HG03175 (cell line): Measurements from ENCODE around the gene URI1.
"Not testable (repeated sequence)": the region's sequence is repeated elsewhere in the genome, so short reads cannot be mapped to it uniquely, and the experiment has no call there.

Source experiments
- ATAC-seq: cut with Tn5 transposase; IDR thresholded peaks from one replicate; pipeline ENCODE4 v1.9.1; 2021; ENCODE audit warnings: mild to moderate bottlenecking, moderate library complexity; ENCODE audit not compliant: unreplicated experiment

URI1 gene

DNA sequence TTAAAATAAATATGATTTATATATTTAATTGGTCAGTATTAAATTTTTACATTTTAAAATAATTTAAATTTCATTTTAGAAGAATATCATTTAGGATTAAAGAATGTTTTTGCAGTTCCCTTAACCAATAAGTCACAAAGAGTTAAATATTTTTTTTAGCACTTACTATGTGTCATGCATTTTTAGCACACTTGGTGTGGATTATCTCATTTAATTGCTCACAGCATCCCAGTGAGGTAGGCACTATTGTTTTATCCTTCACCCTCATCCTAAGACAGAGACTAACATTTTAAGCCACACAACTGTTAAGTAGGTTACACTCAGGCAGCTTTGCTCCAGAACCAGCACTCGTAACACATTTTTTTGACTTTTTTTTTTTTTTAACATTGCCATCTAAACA lies 78.2 kb downstream of the URI1 start:
- ATAC-seq: no peak

DNA sequence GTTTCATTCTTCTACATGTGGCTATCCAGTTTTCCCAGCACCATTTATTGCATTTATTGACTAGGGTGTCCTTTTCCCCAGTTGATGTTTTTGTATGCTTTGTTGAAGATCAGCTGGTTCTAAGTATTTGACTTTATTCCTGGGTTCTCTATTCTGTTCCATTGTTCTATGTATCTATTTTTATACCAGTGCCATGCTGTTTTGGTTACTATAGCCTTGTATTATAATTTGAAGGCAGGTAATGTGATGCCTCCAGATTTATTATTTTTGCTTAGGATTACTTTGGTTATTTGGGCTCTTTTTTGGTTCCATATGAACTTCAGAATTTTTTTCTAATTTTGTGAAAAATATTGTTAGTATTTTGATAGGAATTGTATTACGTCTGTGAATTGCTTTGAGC lies 80.6 kb downstream of the URI1 start:
- no peak for ATAC-seq

DNA sequence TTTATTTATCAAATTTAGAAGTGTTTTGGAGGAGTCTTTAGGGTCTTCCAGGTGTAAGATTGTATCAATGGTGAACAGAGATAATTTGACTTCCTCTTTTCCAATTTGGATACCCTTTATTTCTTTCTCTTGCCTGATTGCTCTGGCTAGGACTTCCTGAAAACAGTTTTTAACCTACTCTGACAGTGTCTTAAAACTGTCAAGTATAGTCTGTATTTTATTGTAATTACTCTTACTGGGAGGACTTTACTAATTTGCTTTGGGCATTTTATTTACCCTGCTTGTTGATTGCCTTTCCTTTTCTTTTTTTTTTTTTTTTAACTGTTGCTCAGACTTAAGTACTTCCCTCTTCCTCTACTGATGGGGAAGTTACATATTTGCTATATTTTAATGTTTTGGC lies 81.3 kb downstream of the URI1 start:
- no peak for ATAC-seq

DNA sequence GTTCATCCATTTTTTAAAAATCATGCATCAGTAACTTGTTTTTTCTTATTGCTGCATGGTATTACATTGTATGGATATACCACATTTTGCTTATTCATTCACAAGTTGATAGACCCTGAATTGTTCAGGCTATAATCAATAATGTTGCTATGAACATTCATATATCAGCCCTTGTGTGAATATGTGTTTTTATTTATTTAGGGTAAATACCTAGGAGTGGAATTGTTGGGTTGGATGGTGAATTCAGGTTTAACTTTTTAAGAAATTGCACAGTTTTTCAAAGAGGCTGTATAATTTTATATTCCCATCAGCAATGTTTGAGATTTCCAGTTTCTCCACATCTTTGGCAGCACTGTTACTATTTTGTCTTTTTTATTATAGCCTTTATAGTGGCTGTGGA lies 82.1 kb downstream of the URI1 start:
- no peak for ATAC-seq

DNA sequence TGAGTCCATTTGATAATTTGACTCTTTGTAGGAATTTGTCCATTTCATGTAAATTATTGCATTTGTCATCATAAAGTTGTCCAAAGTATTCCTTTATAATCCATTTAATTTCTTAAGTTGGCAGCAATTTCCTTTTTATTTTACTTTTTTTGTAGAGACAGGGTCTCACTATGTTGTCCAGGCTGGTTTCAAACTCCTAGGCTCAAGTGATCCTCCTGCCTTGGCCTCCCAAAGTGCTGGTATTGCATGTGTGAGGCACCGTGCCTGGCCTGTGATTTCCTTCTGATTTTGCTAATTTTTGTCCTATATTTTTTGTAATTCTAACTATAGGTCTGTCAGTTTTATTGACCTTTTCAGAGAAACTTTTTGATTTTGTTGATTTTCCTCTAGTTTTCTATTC lies 84.9 kb downstream of the URI1 start:
- no peak for ATAC-seq

DNA sequence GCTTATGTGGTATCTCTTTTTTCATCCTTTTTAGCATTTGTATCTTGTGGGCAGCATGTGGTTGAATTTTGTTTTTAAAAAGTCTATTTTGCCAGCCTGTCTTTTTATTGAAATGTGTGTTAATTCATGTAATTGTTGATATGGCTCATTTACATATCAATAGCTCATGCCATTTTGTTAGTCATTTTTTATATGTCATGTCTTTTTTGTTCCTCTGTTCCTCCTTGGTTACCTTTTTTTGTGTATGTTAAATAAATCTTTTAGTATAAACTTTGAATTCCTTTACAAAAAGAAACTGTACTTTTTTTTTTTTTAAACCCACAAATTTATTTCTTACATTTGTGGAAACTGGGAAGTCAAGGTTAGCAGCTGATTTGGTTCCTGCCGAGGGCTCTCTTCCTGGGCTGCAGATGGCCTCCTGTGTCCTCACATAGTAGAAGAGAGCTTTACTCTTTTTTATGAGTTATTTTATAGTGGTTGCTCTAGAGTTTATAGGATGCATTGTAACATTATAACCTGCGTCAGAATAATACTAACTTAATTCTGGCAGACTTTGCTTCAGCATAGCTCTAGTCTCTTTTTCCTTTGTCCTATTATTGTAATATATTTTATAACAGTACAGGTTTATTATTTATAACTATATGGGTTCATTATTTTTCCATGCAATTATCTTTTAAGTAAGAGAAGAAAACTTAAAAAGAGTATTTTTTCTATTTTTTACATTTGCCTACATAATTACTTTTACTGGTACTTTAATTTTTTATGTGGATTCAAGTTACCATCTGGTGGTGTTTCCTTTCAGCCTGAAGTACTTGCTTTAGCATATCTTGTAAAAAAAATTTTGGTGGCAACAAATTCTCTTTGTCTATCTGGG lies 86.3 kb downstream of the URI1 start:
- ATAC-seq: no peak

DNA sequence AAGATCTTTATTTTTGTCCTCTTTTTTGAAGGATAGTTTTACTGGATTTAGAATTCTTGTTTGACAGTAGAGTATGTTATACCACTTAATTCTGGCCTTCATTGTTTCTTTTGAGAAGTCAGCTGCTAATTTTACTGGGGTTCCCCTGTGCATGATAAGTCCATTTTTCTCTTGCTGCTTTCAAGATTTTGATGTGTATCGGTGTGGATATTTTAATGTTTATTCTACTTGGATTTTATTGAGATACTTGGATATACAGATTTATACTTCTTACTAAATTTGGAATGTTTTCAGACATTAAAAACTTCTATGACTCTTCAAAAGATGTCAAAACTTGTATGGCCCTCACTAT lies 86.9 kb downstream of the URI1 start:
- no peak for ATAC-seq

DNA sequence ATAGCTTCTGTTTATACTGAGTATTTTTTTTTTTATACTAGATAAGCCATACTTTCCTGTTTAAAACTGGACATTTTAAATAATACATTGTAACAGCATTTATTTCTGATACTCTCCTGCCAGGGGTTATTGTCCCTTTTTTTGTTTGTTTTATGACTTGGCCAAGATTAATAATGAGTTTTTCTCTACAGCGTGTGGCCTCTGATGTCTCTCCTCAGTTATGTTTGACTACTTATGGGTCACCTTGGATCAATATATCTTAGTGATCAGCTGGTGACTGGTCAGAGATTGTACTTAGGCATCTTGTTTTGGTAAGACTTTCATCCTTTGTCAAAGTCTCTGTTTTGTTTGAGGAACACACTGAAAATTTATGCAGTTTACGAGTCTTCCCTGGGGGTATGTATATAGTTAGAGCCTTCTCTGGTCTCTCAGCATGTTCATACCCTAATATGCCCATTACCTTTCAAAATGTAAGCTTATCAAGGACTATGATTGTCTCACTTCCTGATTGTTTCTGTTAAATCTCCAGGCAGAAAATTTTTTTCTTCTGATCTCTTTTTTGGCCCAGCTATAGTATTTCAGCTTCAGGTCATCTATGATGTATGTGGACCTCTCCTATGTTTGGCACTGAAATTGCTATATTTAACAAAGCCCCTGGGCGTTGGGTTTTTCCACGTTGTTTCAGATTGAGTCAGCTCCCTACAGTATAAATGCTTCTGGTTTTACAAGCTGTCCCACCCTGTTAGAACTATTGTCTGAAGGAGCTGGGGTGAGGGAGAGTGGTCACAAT lies 87.9 kb downstream of the URI1 start:
- peak; percentile 53 for ATAC-seq

DNA sequence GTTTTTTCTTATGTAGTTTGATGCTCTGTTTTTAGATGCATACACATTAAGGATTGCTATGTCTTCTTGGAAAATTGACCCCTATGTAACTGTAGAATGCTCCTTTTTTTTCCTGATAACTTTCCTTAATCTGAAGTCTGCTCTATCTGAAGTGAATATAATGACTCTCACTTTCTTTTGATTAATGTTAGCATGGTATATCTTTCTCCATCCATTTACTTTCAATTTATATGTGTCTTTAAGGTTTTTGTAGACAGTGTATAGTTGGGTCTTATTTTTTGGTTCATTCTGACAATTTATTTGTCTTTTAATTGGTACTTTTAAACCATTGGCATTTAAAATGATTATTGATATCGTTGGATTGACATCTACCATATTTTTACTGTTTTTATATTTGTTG lies 92.3 kb downstream of the URI1 start:
- ATAC-seq: no peak

DNA sequence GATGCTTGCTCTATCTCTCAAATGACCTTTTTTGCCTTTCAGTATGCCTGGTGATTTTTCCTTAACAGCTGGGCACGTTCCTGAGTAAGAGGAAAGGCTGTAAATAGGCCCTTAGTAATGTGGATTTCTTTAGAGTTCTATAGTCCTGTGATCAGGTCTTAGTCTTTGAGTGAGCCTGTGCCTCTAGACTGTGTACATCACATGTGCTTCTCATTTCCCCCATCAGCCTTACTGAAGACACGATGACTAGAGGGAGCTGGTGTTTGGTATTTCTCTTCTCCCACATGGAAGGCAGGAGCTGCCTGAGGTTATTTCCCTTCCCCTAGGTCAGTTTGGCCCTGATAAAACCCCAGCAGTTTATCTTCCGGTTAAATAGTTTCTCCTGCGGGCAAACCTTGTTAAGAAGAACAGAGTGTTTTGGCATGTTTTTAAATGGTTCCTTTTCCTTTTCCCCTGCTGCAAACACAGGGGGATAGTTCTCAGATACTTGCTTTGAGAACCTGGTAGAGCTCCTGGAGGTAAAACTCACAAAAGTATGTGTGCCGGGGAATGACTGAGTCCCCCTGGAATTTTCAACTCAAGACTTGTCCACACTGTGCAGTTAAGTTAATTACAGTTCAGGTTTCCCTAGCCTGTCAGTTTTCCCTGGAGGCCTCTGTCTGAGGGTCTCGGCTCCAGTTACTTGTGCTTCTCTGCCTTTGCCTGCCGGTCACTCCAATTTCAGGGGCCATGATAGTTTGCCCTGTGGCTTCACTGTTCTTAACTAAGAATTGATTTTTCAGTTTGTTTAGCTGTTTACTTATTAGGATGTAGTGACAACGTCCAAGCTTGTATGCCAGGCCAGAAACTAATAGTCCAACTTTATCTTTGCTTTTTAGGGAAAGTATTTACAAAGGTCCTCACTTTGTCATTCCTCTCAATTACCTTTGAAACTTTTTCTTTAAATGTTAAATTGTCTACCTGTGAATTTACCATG lies 94.4 kb downstream of the URI1 start:
- ATAC-seq: no peak

DNA sequence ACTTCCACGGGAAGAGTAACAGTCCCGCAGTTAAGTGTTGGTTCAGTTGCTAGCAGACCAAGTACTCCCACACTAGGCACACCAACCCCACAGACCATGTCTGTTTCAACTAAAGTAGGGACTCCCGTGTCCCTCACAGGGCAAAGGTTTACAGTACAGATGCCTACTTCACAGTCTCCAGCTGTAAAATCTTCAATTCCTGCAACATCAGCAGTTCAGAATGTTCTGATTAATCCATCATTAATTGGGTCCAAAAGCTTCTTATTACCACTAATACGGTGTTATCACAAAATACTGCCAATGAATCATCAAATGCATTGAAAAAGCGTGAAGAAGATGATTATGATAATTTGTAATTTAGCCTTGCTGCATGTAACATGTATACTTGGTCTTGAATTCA lies 95.8 kb downstream of the URI1 start:
- ATAC-seq: no peak

DNA sequence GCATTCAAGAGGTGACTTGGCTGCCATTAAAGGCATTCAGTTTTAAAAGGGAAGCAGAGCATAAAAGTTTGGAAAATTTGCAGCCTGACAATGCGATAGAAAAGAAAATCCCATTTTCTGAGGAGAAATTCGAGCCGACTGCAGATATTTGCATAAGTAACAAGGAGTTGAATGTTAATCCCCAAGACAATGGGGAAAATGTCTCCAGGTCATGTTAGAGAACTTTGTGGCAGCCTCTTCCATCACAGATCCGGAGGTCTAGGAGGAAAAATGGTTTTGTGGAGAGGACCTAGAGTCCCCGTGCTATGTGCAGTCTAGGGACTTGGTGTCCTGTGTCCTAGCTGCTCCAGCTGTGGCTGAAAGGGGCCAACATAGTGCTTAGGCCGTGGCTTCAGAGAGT lies 99.9 kb downstream of the URI1 start:
- not testable (repeated sequence) for ATAC-seq

DNA sequence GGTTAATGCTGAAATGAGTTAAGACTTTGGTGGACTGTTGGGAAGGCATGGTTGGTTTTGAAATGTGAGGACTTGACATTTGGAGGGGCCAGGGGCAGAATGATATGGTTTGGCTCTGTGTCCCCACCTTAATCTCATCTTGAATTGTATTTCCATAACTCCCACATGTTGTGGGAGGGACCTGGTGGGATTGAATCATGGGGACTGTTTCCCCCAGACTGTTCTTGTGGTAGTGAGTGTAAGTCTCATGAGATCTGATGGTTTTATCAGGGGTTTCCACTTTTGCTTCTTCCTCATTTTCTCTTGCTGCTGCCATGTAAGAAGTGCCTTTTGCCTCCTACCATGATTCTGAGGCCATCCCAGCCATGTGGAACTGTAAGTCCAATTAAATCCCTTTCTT lies 101.0 kb downstream of the URI1 start:
- ATAC-seq: not testable (repeated sequence)

DNA sequence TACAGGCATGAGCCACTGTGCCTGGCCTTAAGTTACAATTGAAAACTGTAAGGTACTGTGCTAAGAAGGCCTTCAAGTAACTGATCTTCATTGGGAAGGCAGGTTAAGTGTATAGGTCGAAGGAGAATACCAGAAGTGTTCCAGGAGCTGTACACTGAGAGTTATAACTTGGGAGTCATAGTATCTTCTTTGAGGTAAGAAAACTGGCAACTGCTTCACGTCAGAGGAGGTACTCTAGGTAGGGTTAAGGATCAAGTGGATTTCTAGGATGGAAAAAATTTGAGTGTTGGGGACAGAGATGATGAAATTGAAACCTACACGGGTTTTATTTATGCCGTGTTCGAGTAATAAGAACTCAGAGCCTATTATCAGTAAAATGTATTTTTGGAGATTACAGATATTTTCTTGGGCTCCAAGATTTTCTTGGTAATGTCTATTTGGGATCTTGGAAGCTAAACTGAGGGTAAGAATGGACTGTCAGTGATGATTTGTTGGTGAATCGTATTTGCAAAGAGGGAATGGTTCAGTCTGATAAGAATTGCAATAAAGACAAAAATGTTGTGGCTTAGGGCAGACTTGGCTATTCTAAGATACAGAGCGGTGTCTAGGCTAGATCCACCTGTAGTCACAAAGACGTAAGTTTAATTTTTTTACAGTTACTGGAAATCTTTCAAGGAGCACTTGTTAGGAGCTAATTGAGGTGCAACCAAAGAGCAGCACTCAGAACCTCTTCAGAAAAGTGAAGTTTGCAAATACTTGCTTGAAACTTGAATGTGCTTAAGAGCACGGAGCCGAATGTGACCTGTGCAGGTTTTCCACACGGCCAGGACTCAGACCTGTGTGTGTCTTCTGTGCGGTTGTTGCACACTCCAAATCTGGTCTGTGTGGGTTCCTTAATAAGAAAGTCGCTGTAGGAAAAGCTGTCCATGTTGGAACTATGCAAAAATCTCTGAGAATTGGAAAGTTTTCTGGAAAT lies 102.5 kb downstream of the URI1 start:
- ATAC-seq: no peak

DNA sequence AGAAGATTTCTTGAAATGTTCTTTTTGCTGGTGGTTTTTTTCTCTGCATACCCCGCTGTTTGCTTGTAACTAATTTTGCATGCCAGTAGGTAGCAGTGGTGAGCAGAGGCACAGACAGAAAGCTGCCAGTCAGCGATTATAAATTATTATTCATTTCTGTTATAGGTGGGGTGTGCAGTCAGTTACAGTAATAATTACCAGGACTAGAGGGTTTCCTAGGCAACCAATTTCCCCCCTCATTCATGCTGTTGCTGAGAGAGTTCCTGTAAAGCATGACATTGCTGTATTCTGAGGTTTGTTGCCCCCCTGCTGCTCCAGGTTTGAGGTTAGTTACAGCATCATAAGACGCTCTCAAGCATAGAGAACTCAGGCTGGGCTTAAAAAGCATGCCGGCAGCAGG lies 104.5 kb downstream of the URI1 start:
- peak; percentile 62 for ATAC-seq

DNA sequence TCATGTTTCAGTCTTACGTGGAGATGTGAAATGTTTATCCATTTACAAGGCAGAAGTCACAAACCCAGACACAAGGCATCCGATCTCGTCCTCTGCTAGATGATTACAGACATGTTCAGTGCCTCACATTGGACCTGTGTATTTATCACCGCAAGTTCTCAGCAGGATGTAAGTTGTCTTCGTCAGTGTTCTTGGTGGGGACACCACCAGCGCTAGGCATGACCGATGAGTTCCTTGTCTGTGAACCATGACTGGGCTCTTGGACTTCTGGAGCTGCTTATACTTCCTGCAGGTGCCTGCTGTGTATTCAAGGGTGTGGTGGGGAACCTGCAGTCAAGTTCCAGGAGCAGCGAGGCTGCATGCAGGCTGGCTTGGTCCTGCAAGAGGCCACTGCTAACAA lies 105.4 kb downstream of the URI1 start:
- no peak for ATAC-seq

DNA sequence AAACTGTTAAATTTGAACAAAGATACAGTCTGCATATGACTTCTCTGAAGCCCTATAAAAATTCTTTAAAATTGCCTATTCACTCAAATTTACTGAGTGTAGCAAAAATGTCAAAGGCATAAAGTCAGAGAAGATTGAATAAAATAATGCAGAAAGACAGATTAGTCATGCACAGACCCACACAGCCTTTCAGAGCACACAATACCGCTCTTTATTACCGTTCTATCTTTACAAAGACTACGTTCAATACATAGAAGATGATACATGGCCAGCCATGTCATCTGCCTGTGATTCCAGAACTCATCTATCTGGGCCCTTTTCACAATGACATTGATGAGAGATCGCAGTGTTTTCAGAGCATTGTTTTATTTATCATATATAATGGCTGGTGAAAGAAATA lies 107.2 kb downstream of the URI1 start:
- ATAC-seq: no peak

DNA sequence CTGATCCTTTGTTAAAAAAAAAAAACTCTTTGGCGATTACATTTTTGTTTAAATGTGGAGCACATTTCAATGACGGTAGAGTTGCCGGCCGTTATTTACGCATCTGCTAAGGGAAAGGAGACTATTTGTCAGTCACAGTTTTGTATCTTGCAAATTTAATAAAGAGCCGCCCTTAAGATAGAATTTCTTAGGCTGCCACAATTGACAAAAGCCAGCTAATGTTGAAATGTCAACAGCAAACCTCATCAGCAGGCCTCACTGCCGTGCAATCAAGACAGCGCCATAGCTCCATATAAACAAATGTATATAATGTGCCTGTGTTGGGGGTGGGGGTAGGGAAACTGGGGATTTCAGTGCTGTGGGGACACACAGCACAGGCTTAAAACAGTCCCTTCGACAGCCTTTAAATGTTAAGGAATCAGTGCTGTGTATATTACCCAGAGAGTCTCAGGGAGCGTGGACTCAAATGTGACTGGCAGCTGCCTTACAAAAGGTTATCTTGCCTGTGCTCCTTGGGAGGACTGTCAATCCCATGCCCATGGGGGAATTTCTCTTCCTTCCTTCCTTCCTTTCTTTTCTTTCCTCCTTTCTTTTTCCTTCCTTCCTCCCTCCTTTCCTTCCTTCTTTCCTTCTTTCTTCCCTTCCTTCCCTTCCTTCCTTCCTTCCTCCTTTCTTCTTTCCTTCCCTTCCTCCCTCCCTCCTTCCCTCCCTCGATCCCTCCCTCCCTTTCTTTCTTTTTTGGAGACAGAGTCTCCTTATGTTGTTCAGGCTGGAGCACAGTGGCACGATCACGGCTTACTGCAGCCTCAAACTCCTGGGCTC lies 108.0 kb downstream of the URI1 start:
- no peak for ATAC-seq
